Uterus (tissue), 2 donors: ENCODE data around the gene EFCAB5.

Experiments
- POLR2A ChIP-seq, 2 donors: fragments of 450-650 bp; IDR thresholded peaks; one replicate each; pipeline ENCODE4 v1.6.1; 2016; ENCODE audit warnings: antibody characterized with exemption in 2 of 2, mild to moderate bottlenecking in 1 of 2, moderate library complexity in 1 of 2
- TF ChIP-seq, protein P1 (sequence below), 4 experiments: fragments of 200-600 bp in 2 of 4; fragments of 450-650 bp in 2 of 4; sonication (generic) in 2 of 4; IDR thresholded peaks; one replicate each; pipeline ENCODE4 v1.5.1; 2016 to 2019; ENCODE audit warnings: antibody characterized with exemption in 4 of 4, mild to moderate bottlenecking in 2 of 4, moderate library complexity in 1 of 4

DNA sequence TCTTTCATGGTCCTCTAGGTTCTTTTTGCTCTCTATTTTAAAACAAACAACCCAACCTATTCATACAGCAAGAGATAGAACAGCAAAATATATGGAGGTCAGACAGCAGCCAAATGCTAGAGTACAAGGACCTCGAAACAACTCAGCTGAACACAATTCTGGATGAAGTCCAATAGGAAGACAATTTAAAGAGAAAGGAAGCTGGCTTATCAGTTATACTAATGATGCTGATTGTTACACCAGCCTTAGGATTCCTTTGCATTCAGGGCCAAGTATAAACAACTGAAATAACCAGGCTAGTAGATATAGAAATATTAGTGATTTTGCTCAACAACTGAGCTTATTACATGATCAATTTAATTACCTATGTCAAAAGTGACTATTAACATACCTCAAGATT is 13.9 kb upstream of the EFCAB5 start:
- no peak for TF ChIP-seq POLR2A (IDR thresholded peaks at IDR 0.05)
- TF ChIP-seq, protein P1, sequence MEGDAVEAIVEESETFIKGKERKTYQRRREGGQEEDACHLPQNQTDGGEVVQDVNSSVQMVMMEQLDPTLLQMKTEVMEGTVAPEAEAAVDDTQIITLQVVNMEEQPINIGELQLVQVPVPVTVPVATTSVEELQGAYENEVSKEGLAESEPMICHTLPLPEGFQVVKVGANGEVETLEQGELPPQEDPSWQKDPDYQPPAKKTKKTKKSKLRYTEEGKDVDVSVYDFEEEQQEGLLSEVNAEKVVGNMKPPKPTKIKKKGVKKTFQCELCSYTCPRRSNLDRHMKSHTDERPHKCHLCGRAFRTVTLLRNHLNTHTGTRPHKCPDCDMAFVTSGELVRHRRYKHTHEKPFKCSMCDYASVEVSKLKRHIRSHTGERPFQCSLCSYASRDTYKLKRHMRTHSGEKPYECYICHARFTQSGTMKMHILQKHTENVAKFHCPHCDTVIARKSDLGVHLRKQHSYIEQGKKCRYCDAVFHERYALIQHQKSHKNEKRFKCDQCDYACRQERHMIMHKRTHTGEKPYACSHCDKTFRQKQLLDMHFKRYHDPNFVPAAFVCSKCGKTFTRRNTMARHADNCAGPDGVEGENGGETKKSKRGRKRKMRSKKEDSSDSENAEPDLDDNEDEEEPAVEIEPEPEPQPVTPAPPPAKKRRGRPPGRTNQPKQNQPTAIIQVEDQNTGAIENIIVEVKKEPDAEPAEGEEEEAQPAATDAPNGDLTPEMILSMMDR (IDR thresholded peaks at IDR 0.05) = no peak
